Trophoblast cell (in vitro differentiated cells and primary cell): Measurements from ENCODE around the gene TFCP2L1.

Source experiments
- DNase-seq, 2 donors: peaks; one replicate each; pipeline ENCODE4 v3.0.0-alpha.2; 2016
- H2AFZ ChIP-seq: 2 replicates; pipeline ENCODE4 v1.6.1; 2013; ENCODE audit warnings: low read length, moderate library complexity, mild to moderate bottlenecking; ENCODE audit not compliant: insufficient read depth, poor library complexity
- H2AK5ac ChIP-seq: 2 replicates; pipeline ENCODE4 v1.6.1; 2013; ENCODE audit warnings: mild to moderate bottlenecking, low read length
- H2BK120ac ChIP-seq: 2 replicates; pipeline ENCODE4 v1.6.1; 2013; ENCODE audit warnings: low read length, mild to moderate bottlenecking, moderate library complexity; ENCODE audit not compliant: insufficient read depth, poor library complexity
- H2BK12ac ChIP-seq: 2 replicates; pipeline ENCODE4 v1.6.1; 2013; ENCODE audit warnings: mild to moderate bottlenecking, low read length, moderate library complexity
- H2BK5ac ChIP-seq: 2 replicates; pipeline ENCODE4 v1.6.1; 2013; ENCODE audit warnings: low read length, low read depth, moderate library complexity, mild to moderate bottlenecking; ENCODE audit not compliant: poor library complexity
- H3K14ac ChIP-seq: 2 replicates; pipeline ENCODE4 v1.6.1; 2013; ENCODE audit warnings: mild to moderate bottlenecking, low read length
- H3K18ac ChIP-seq: 2 replicates; pipeline ENCODE4 v1.6.1; 2013; ENCODE audit warnings: mild to moderate bottlenecking, low read length
- H3K23ac ChIP-seq: 2 replicates; pipeline ENCODE4 v1.6.1; 2013; ENCODE audit warnings: low read length
- H3K27ac ChIP-seq: 2 replicates; pipeline ENCODE4 v1.5.1; 2013; ENCODE audit warnings: low read depth, mild to moderate bottlenecking, inconsistent platforms, low read length, moderate library complexity
- H3K27me3 ChIP-seq: 2 replicates; pipeline ENCODE4 v1.6.1; 2013; ENCODE audit warnings: inconsistent platforms, mild to moderate bottlenecking, low read length, moderate library complexity; ENCODE audit not compliant: insufficient read depth
- H3K36me3 ChIP-seq, 2 experiments: 1 replicate in 1 of 2; 2 replicates in 1 of 2; pipeline ENCODE4 v1.6.1; 2013; ENCODE audit warnings: low read length in 2 of 2, mild to moderate bottlenecking in 2 of 2, moderate library complexity in 1 of 2; ENCODE audit not compliant: insufficient read depth in 2 of 2, control insufficient read depth in 1 of 2
- H3K4ac ChIP-seq: 2 replicates; pipeline ENCODE4 v1.6.1; 2013; ENCODE audit warnings: low read depth, mild to moderate bottlenecking, low read length, moderate library complexity
- H3K4me1 ChIP-seq, 2 experiments: 1 replicate in 1 of 2; 2 replicates in 1 of 2; pipeline ENCODE4 v1.6.1; 2013; ENCODE audit warnings: low read length in 2 of 2, mild to moderate bottlenecking in 2 of 2, moderate library complexity in 1 of 2; ENCODE audit not compliant: insufficient read depth in 2 of 2, control insufficient read depth in 1 of 2
- H3K4me2 ChIP-seq: 2 replicates; pipeline ENCODE4 v1.6.1; 2013; ENCODE audit warnings: inconsistent platforms, mild to moderate bottlenecking, low read length, moderate library complexity
- H3K4me3 ChIP-seq: 2 replicates; pipeline ENCODE4 v1.5.1; 2013; ENCODE audit warnings: mild to moderate bottlenecking, low read depth, low read length, inconsistent platforms
- H3K79me1 ChIP-seq: one replicate; pipeline ENCODE4 v1.6.1; 2013; ENCODE audit warnings: low read length
- H3K79me2 ChIP-seq: 2 replicates; pipeline ENCODE4 v1.6.1; 2013; ENCODE audit warnings: low read length, mild to moderate bottlenecking; ENCODE audit not compliant: control insufficient read depth, insufficient read depth, poor library complexity
- H3K9ac ChIP-seq: 2 replicates; pipeline ENCODE4 v1.6.1; 2013; ENCODE audit warnings: mild to moderate bottlenecking, low read length
- H3K9me3 ChIP-seq: 2 replicates; pipeline ENCODE4 v1.6.1; 2013; ENCODE audit warnings: low read depth, mild to moderate bottlenecking, control low read depth, inconsistent platforms, low read length; ENCODE audit not compliant: insufficient read depth
- H4K12ac ChIP-seq: 2 replicates; pipeline ENCODE4 v1.6.1; 2013; ENCODE audit warnings: low read depth, mild to moderate bottlenecking, low read length, moderate library complexity
- H4K8ac ChIP-seq: 2 replicates; pipeline ENCODE4 v1.6.1; 2013; ENCODE audit warnings: low read depth, mild to moderate bottlenecking, low read length, moderate library complexity
- H4K91ac ChIP-seq: one replicate; pipeline ENCODE4 v1.6.1; 2013; ENCODE audit warnings: low read depth, mild to moderate bottlenecking, low read length, moderate library complexity
- WGBS: extraction: QIAGEN DNeasy Blood & Tissue Kit; methylation state at CpG from one replicate; pipeline ENCODE4 v1.1.7; 2013; ENCODE audit warnings: missing lambda C conversion rate; ENCODE audit not compliant: insufficient read length, insufficient coverage; ENCODE audit errors: extremely low coverage; 5-methylcytosine and 5-hydroxymethylcytosine counted together

TFCP2L1 gene

DNA sequence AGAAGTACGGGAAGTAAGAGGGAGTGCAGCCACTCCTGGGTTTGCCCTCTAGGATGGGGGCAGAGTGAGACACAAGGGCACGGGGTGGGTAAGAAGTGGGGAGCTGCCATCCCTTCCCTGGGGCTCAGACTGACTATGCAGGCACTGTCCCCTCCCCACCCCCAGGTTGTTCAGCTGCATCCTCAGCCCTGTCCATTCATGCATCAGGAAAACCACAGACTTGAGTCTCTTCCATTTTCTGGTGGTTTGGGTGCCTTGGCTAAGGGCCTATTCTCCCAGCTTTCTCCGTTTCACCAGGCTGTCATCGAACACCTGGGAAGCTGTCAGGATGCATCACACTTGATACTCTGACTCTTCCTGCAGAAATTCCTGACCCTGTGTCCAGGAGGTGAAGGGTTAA lies 111.9 kb downstream of the TFCP2L1 start:
- H3K79me1 ChIP-seq = no peaks in the 10 kb centered on the region
- no peak overlapping the region for H3K4me2 ChIP-seq
- no peak overlapping the region for H4K91ac ChIP-seq
- H3K4ac ChIP-seq = no peak overlapping the region
- H3K27ac ChIP-seq = no peak overlapping the region
- no peak overlapping the region for H2BK12ac ChIP-seq
- no peaks in the 10 kb centered on the region for H3K27me3 ChIP-seq
- H4K12ac ChIP-seq = no peak overlapping the region
- no peaks in the 10 kb centered on the region for H3K4me1 ChIP-seq
- WGBS = no CpG with 5 or more reads among the region's 4 CpGs
- H2AK5ac ChIP-seq = no peak overlapping the region
- no peak overlapping the region for H2BK120ac ChIP-seq
- no peaks in the 10 kb centered on the region for H3K36me3 ChIP-seq
- no peak overlapping the region for H3K18ac ChIP-seq
- H3K9me3 ChIP-seq = peaks cover 4% of the 10 kb centered on the region
- no peak overlapping the region for H4K8ac ChIP-seq
- H2BK5ac ChIP-seq = no peak overlapping the region
- no peak overlapping the region for H3K9ac ChIP-seq
- no peak for DNase-seq
- no peak overlapping the region for H3K4me3 ChIP-seq
- H3K79me2 ChIP-seq = no peaks in the 10 kb centered on the region
- no peak overlapping the region for H2AFZ ChIP-seq
- no peak overlapping the region for H3K23ac ChIP-seq
- H3K14ac ChIP-seq = no peak overlapping the region

DNA sequence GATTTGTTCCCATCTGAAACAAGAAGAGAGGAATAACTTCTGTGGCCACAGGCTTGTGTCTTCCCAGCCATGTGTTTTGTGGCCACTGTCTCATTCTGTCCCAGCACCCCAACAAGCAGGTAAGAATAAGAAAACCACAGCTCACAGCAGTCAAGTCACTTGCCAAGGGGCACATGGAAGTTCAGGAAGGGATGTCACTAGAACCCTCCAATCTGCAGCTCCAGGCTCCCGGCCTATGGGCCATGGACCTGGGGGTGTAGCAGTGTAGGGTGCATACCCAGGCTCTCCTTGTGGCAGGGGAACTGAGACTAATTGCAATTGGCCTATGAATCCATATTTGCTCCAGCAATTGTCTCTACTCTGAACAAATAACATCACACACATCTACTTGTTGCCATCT lies 112.5 kb downstream of the TFCP2L1 start:
- H3K27me3 ChIP-seq = no peaks in the 10 kb centered on the region
- no peak overlapping the region for H2BK12ac ChIP-seq
- H3K4me3 ChIP-seq = no peak overlapping the region
- no peak overlapping the region for H3K4ac ChIP-seq
- no peak overlapping the region for H3K18ac ChIP-seq
- H4K8ac ChIP-seq = no peak overlapping the region
- no peak overlapping the region for H2AK5ac ChIP-seq
- H3K27ac ChIP-seq = no peak overlapping the region
- no peak overlapping the region for H2BK120ac ChIP-seq
- H3K4me1 ChIP-seq = no peaks in the 10 kb centered on the region
- H3K79me1 ChIP-seq = no peaks in the 10 kb centered on the region
- H4K12ac ChIP-seq = no peak overlapping the region
- no peak overlapping the region for H3K14ac ChIP-seq
- no peak overlapping the region for H2BK5ac ChIP-seq
- H3K36me3 ChIP-seq = no peaks in the 10 kb centered on the region
- H3K23ac ChIP-seq = no peak overlapping the region
- no peak overlapping the region for H3K4me2 ChIP-seq
- H3K79me2 ChIP-seq = no peaks in the 10 kb centered on the region
- no peak for DNase-seq
- H4K91ac ChIP-seq = no peak overlapping the region
- H3K9me3 ChIP-seq = peaks cover 4% of the 10 kb centered on the region
- no CpG with 5 or more reads among the region's 1 CpG for WGBS
- H2AFZ ChIP-seq = no peak overlapping the region
- no peak overlapping the region for H3K9ac ChIP-seq

DNA sequence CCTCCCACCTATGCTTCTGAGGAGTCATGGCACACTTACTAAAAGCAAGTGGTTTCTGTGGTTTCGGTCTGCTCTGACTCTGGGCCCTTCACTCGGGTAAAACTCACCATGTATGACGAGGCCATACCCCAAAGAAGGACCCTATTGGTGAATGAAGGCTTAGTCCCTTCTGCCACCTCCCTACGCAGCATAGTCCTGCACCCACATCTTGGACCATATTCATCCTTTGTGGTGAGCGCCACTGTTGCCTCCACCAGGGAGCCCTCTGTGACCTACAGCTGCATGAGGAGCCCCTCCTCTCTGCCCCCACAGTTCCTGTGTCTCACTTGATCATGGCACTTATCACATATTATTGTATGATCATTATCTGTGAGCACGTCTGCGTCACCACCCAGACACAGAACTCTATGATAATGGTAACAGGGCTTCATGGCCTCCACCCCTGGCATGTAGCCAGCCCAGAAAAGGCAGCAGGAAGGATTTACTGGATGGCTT lies 113.3 kb downstream of the TFCP2L1 start:
- Histone ChIP-seq H3K4me1 (no peaks in the 10 kb centered on the region), H2BK120ac (no peak overlapping the region), H2BK12ac (no peak overlapping the region), H3K9ac (no peak overlapping the region), H3K18ac (no peak overlapping the region), H3K79me2 (no peaks in the 10 kb centered on the region), H3K14ac (no peak overlapping the region), H3K4me3 (no peak overlapping the region), H2AK5ac (no peak overlapping the region), H2BK5ac (no peak overlapping the region), H3K27ac (no peak overlapping the region), H3K4me2 (no peak overlapping the region), H2AFZ (no peak overlapping the region), H3K23ac (no peak overlapping the region), H3K79me1 (no peaks in the 10 kb centered on the region), H3K27me3 (no peaks in the 10 kb centered on the region), H4K8ac (no peak overlapping the region), H3K36me3 (no peaks in the 10 kb centered on the region), H3K4ac (no peak overlapping the region), H4K12ac (no peak overlapping the region), H4K91ac (no peak overlapping the region), H3K9me3 (peaks cover 4% of the 10 kb centered on the region)
- no CpG with 5 or more reads among the region's 7 CpGs for WGBS
- DNase-seq = no peak

DNA sequence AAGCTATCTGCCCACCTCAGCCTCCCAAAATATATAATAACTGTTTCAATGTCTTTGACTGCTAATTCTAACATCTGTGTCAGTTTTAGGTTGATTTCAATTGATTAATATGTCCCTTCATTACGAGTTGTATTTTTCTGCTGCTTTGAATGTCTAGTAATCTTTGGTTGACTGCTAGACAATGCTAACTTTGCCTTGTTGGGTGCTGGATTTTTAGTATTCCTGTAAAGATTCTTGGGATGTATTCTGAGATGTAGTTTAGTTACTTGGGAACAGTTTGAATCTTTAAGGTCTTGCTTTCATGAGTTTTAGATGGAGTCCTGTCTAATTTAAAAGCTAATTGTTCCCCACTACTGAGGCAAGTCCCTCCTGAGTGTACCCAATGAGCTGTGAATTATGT lies 114.4 kb downstream of the TFCP2L1 start:
- H2AK5ac ChIP-seq = no peak overlapping the region
- no peak overlapping the region for H2BK12ac ChIP-seq
- no peaks in the 10 kb centered on the region for H3K79me2 ChIP-seq
- no peak overlapping the region for H3K4me3 ChIP-seq
- H2BK5ac ChIP-seq = no peak overlapping the region
- DNase-seq = no peak
- H3K36me3 ChIP-seq = no peaks in the 10 kb centered on the region
- no peak overlapping the region for H3K18ac ChIP-seq
- H3K9ac ChIP-seq = no peak overlapping the region
- no peak overlapping the region for H3K4me2 ChIP-seq
- no peak overlapping the region for H2BK120ac ChIP-seq
- no peak overlapping the region for H3K4ac ChIP-seq
- no peak overlapping the region for H3K27ac ChIP-seq
- peaks cover 4% of the 10 kb centered on the region for H3K9me3 ChIP-seq
- no peak overlapping the region for H4K91ac ChIP-seq
- no peaks in the 10 kb centered on the region for H3K27me3 ChIP-seq
- no peak overlapping the region for H3K23ac ChIP-seq
- H3K14ac ChIP-seq = no peak overlapping the region
- no peak overlapping the region for H4K8ac ChIP-seq
- WGBS = no CpG with 5 or more reads among the region's 1 CpG
- H4K12ac ChIP-seq = no peak overlapping the region
- H3K79me1 ChIP-seq = no peaks in the 10 kb centered on the region
- H3K4me1 ChIP-seq = no peaks in the 10 kb centered on the region
- no peak overlapping the region for H2AFZ ChIP-seq
